ENCODE measurements around the gene XYLT1. TPM values are rescaled to one million over a fixed set of nuclear protein-coding genes. Genes with fewer than 3 reads are reported as not detected.
"Not testable (repeated sequence)": the region's sequence is repeated elsewhere in the genome, so short reads cannot be mapped to it uniquely, and the experiment has no call there.

Gene XYLT1
- polyA plus RNA-seq, 3 donors, result 6.9 to 7.6 (median 7.6) TPM

- no peak for DNase-seq
Observed at GRCh38 chr16:17432901-17433576, 37.7 kb downstream of the XYLT1 start.

GRCh38 chr16:17431968-17432625, 38.7 kb downstream of the XYLT1 start:
- no peak for DNase-seq

DNA sequence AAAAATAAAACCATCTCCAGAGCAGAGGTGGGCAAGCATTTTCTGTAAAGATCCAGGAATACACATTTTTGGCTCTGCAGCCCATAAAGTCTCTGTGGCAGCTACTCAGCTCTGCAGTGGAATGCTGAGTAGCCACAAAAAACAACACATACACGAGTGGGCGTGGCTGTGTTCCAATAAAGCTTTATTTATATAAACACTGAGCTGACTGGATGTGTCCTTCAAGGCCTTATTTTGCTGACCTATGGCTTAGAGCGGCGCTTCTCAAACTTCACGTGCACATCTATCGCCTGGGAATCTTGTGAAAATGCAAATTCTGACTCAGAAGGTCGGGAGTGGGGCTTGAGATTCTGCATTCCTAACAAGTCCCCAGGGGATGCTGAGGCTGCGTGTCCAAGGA, 39.7 kb downstream of the XYLT1 start:
- no peak for DNase-seq

- DNase-seq, result no peak
Observed at GRCh38 chr16:17426451-17426850, 44.3 kb downstream of the XYLT1 start.

DNA sequence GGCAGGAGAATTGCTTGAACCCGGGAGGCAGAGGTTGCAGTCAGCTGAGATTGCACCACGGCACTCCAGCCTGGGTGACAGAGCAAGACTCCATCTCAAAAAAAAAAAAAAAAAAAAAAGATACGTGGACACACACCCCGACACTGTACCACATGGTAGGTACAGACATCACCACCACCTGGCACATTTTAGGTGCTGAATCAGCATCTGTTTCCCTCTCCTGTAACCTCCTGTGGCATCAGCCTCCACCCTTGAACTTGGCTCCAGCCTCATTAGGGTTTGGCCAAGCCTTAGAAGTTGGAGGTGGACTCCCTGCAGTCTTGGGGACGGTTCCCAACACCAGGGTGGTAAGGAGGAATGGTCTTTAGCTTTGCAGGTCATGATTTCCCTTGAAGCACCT, 46.0 kb downstream of the XYLT1 start:
- no peak for DNase-seq

DNA sequence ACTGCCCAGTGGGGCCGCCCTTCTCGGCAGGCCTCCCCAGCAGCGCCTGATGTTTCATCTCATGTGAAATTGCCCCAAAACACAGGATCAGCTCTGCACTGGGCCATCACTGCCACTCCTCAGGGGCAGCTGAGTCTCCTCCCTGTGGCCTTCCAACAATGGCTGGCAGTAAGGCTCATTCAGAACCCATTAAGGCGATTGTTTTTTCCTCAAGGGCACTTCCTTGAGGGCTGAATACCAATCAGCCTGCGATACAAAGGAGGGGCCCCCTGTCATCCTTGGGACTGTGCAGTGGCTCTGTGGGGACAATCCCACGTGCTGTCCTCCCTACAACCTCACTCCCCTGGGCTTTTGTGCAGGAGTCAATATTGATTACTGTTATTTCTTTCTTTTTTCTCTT, 47.5 kb downstream of the XYLT1 start:
- DNase-seq, result no peak

- DNase-seq, result no peak
Observed at GRCh38 chr16:17420816-17421215, 49.9 kb downstream of the XYLT1 start.

DNA sequence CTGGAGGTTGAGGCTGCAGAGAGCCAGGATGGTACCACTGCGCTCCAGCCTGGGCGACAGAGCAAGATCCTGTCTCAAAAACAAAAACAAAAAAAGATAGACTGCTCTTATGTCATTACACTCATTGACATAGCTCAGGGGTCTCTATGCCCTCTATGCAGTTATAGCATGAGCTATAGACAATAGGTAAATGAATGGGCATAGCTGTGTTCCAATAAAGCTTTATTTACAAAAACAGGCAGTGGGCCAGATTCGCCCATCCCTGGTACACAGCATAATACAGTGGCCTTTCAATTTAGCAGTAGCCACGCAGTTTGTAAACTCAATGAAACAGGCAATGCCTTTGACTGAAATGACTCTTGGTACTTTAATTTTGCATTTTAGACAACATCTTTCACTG, 51.5 kb downstream of the XYLT1 start:
- no peak for DNase-seq

GRCh38 chr16:17417740-17418139, 53.0 kb downstream of the XYLT1 start:
- DNase-seq, result no peak

DNA sequence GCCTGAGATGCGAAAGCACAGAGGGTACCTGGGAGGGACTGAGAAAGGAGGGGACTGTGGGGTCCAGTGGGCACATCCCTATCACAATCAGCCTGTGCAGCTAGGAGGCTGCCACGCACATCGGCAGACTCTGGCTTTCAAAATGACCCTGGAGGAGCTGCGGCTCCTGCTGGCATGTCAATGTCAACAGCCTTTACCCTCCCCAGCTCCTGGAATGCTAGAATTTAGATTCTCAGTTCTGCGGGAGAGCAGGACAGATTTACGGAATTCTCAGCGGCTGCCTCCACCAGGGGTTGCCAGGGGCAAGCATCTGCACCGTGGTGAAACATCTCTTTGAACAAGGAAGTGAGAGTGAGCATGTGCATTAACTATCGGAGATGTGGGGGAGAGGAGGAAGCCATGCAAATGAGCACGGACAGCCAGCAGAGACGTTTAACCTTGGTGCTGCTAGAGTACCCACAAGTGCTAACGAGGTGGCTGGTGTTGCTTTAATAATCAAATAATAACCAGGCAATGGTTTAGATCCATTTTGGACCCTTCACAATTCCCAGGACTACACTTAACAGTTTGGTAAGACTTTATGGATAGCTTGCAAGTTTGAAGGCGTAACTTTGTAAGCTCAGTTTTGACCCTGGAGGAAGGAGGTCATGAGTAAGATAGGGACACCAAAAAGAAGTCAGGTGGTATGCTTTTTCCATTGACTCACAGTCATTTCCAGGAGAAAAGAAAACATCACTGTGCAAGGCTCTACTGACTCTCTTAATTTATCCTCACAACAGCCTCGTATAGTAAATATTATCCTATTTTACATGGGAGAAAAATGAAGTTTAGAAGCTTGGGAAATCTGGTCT, 54.1 kb downstream of the XYLT1 start:
- DNase-seq, result peak; percentile 23

DNA sequence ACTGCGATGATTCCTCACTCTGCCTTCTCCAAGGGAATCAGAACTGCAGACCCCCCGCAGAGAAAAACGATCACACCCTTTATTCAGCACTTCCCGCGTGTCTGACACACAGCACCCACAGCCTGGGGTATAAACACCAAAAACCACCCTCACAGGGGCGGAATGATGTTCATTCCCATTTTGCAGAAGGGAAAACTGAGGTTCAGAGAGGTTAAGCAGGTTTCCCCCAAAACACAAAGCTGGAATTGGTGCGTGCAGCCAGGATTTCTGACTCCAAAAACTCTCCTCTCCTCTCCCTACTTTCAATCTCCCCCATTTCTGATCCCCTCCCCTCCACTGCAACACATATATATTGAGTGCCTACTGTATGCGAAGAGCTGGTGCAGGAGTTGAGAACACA, 55.8 kb downstream of the XYLT1 start:
- DNase-seq, result no peak

- DNase-seq, result no peak
Observed at GRCh38 chr16:17414421-17414820, 56.3 kb downstream of the XYLT1 start.

GRCh38 chr16:17413508-17413907, 57.3 kb downstream of the XYLT1 start:
- DNase-seq, result no peak

DNA sequence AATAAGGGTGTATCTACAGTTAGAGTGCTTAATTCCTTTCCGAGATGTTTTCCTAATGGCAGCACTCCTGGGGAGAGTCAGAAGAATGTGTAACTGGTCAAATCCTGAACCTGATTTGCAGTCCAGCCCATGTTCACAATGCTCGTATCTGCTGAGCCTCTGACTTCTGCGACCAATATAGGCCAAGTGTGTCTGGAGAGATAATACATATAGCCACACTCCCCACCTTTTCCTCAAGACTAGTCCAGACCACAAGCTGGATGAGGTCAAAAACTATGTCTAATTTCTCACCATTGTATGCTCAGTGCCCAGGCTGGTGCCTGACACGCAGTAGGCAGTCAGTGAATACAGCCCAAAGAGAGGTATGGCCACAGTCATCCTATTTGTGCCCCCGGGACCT, 58.0 kb downstream of the XYLT1 start:
- no peak for DNase-seq

DNA sequence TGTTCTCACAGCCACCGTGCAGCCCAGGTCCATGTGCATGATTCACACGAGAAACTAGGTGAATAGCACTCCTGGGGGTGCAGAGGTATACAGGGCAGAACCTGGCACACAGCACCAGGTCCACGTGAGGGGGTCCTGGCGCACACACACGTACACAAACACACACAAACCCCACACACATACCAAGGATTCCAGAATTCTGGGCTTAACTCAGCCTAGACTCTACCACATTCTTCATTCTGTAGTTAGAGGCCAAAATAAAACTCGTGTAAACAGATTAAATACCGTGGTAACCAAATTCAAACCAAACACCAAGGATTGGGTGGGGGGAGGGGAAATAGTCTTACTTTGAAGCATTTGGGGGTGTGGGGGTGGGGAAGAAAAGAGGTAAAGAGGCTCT, 58.5 kb downstream of the XYLT1 start:
- DNase-seq, result no peak

DNA sequence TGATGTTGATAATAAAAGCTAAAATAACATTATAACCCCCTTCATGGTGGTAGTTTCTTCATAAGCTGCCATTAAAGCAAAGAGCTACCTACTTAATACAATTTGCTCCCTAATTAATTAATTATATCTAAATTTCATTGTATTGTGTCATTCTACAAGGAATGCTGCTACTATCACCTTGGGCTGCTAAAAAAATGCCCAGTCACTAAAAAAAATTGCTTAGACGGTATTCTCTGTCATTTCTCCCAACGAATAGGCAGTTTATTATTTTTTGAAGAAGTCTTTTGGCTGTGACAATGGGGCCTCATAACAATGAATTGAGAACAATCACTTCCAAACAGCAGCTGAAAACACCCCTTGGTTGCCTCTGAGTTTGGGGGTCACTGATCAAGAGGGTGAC, 59.5 kb downstream of the XYLT1 start:
- no peak for DNase-seq

DNA sequence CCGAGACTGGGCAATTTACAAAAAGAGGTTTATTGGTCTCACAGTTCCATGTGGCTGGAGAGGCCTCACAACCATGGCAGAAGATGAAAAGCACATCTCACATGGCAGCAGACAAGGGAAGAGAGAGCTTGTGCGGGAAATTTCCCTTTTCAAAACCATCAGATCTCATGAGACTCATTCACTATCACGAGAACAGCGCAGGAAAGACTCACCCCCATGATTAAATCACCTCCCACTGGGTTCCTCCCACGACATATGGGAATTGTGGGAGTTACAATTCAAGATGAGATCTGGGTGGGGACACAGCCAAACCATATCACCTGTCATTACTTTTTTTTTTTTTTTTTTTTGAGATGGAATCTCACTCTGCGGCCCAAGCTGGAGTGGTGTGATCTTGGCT, 60.4 kb downstream of the XYLT1 start:
- not testable (repeated sequence) for DNase-seq

DNA sequence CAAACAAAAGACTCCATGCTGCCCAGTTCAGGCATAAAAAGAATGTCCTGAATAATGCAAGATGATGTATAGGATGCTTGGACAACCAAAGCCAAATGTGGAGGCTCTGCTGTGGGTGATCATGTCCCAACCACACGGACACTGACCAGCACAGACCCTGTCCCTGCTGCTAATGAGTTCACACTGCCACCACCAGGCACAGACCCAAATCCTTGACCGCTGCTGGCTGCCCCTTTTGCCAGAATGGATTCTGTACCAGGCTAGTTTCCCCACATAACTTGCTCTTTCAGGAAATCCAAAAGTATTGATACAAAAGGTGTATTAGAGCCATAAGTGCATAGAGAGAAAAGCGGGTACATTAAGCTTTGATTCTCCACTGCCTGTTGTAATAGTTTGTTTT, 60.9 kb downstream of the XYLT1 start:
- no peak for DNase-seq

GRCh38 chr16:17408955-17409441, 61.8 kb downstream of the XYLT1 start:
- no peak for DNase-seq

- DNase-seq, result no peak
Observed at GRCh38 chr16:17408296-17408695, 62.5 kb downstream of the XYLT1 start.

GRCh38 chr16:17407321-17407720, 63.4 kb downstream of the XYLT1 start:
- DNase-seq, result no peak

DNA sequence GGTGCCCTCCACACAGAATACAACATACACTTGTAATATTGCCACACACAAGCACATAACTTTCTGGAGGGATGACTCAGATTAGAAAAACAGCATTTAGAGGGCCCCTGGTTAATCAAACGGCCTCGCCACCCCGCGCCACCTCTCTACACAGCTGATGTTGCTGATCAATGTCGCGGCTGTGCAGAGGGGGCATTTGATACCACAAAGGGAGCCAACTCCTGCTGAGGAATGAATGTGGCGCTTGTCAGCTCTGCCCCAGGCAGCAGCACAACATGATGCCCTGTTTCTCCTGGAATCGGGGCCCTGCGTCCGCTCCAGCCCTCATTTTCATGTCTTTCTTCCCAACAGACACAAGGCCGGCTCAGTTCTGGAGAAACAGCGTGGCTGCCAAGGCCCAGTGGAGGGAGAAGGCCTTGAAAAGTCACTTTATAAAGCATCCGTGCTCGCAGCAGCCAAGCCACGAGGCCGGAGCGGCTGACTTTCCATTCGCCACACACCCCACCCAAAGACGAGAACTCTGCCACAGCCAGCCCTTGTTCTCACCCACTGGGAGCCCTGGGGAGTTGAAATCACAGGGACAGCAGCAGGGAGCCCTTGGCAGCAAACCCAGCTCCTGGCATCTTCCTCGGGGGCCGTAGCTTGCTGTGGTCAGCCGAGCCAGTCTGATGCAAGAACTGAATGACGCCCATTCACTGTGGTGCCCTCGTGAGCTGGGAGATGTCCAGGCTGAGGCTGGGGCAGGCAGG, 65.6 kb downstream of the XYLT1 start:
- no peak for DNase-seq

Measured in renal pelvis (tissue), 4 donors.